HS-5 (cell line): ENCODE measurements around the gene ZNF189.

Experiments
- DNase-seq: peaks from one replicate; pipeline ENCODE4 v3.0.0-alpha.2; 2012; ENCODE audit warnings: low read depth

Gene ZNF189

GRCh38 chr9:101450931-101451330 lies 52.3 kb downstream of the ZNF189 start:
- DNase-seq = no peak

DNA sequence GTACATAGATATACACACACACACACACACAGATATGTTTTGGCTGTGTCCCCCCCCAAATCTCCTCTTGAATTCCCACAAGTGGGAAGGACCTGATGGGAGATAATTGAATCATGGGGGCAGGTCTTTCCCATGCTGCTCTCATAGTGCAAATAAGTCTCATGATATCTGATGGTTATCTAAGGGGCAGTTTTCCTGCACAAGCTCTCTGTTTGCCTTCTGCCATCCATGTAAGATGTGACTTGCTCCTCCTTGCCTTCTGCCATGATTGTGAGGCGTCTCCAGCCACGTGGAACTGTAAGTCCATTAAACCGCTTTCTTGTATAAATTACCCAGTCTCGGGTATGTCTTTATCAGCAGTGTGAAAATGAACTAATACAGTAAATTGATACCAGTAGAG lies 52.8 kb downstream of the ZNF189 start:
- no peak for DNase-seq

GRCh38 chr9:101453776-101454570 lies 55.3 kb downstream of the ZNF189 start:
- DNase-seq = no peak

- no peak for DNase-seq
Observed at GRCh38 chr9:101455656-101456240, 57.1 kb downstream of the ZNF189 start.

DNA sequence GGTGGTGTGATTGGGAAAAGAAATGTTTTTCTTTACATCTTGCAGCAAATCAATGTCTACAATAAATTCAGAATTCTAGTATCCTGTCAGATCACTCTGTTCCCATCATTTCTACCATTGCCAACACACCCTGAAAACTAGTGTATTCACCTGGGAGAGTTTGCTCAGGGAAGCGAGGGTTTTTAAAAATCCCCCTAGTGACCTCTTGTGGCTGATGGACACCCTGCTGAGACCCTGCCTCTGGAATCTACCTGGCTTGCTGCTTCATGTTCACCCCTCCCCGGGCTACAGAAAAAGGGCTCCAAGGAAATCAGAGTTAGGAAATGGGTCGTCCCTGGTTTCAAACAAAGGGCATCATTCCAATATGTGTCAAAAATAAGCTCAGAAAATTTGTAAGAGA lies 58.4 kb downstream of the ZNF189 start:
- DNase-seq = no peak

GRCh38 chr9:101458963-101459631 lies 60.4 kb downstream of the ZNF189 start:
- no peak for DNase-seq
